Omental fat pad (tissue), 4 donors: ENCODE data around the gene TIMM29. TPM values are rescaled to one million over a fixed set of nuclear protein-coding genes. Genes with fewer than 3 reads are reported as not detected.
"Not testable (repeated sequence)": the region's sequence is repeated elsewhere in the genome, so short reads cannot be mapped to it uniquely, and the experiment has no call there.

ENCODE experiments used
- ATAC-seq: fragments of 150-250 bp; one replicate; pipeline ENCODE4 v1.9.1; 2016; ENCODE audit warnings: mild to moderate bottlenecking, moderate library complexity; ENCODE audit not compliant: low FRiP score
- DNase-seq: peaks from one replicate; pipeline ENCODE4 v3.0.0-alpha.2; 2019; ENCODE audit warnings: low spot score
- CTCF ChIP-seq, 3 donors: fragments of 450-650 bp; IDR thresholded peaks; one replicate each; pipeline ENCODE4 v1.5.1; 2016 to 2017; ENCODE audit warnings: antibody characterized with exemption in 3 of 3, mild to moderate bottlenecking in 3 of 3, moderate library complexity in 2 of 3
- total RNA-seq, 4 donors: library from RNA; depleted of rRNA; stranded (reverse); fragments of >200 nt; gene quantifications; one replicate each; pipeline ENCODE4 v1.1.0, GENCODE V29; 2016

Gene TIMM29
- total RNA-seq, 4 donors from 2014 or later, result 14.7 to 22.1 (median 20.3) TPM

- TF ChIP-seq CTCF (IDR thresholded peaks at IDR 0.05), result no peak
- no peak for ATAC-seq
- no peak for DNase-seq
Measured at GRCh38 chr19:10945264-10945663, 16.7 kb downstream of the TIMM29 start.

- peak; percentile 81 for ATAC-seq
- TF ChIP-seq CTCF (IDR thresholded peaks at IDR 0.05), result no peak
- DNase-seq, result no peak
Measured at GRCh38 chr19:10946958-10947657, 18.5 kb downstream of the TIMM29 start.

GRCh38 chr19:10952809-10953208 is 24.2 kb downstream of the TIMM29 start:
- ATAC-seq (no peak), DNase-seq (no peak)
- TF ChIP-seq CTCF (IDR thresholded peaks at IDR 0.05), result no peak

- not testable (repeated sequence) for ATAC-seq, DNase-seq
Measured at GRCh38 chr19:10959277-10959968, 30.8 kb downstream of the TIMM29 start.

GRCh38 chr19:10960314-10961072 is 31.9 kb downstream of the TIMM29 start, which contains the start of gene SMARCA4:
TSS of gene SMARCA4 (plus strand) at chr19:10961030. CDS start at chr19:10984152, 23,122 bp downstream.
- DNase-seq (peak; percentile 74), ATAC-seq (peak; percentile 97)
- no peak for TF ChIP-seq CTCF (IDR thresholded peaks at IDR 0.05)

GRCh38 chr19:10961073-10961860 is 32.7 kb downstream of the TIMM29 start:
- no peak for TF ChIP-seq CTCF (IDR thresholded peaks at IDR 0.05)
- DNase-seq (no peak), ATAC-seq (peak; percentile 67)
